GM23248 (cell line): Measurements from ENCODE around the gene CSTPP1.
"Not testable (repeated sequence)": the region's sequence is repeated elsewhere in the genome, so short reads cannot be mapped to it uniquely, and the experiment has no call there.

Source experiments
- EZH2 ChIP-seq: fragments of 200-600 bp; sonication (generic); IDR thresholded peaks from 2 replicates; pipeline ENCODE4 v1.6.1; 2018; ENCODE audit warnings: antibody characterized with exemption, mild to moderate bottlenecking; ENCODE audit not compliant: insufficient read depth, poor library complexity, severe bottlenecking
- EZH2phosphoT487 ChIP-seq: fragments of 200-600 bp; sonication (generic); IDR thresholded peaks from 2 replicates; pipeline ENCODE4 v1.6.1; 2018; ENCODE audit warnings: antibody characterized with exemption, moderate library complexity, mild to moderate bottlenecking, low read depth; ENCODE audit not compliant: insufficient read depth

GRCh38 chr11:47198161-47198560 lies 261.6 kb downstream of the CSTPP1 start:
- not testable (repeated sequence) for TF ChIP-seq EZH2phosphoT487, EZH2
